CD14-positive monocyte (primary cell): ENCODE data around the gene ARSH. TPM values are rescaled to one million over a fixed set of nuclear protein-coding genes. Genes with fewer than 3 reads are reported as not detected.

Experiments
- DNase-seq, 3 donors: peaks; one replicate each; pipeline ENCODE4 v3.0.0-alpha.2; 2011 to 2022
- H2AFZ ChIP-seq: 2 replicates; pipeline ENCODE4 v1.6.0; 2012; ENCODE audit warnings: mild to moderate bottlenecking, low read depth, low read length, inconsistent platforms; ENCODE audit not compliant: insufficient read depth, poor library complexity, severe bottlenecking
- H3K27ac ChIP-seq, 2 donors: 1 replicate in 1 of 2; 2 replicates in 1 of 2; pipeline ENCODE4 v1.5.1; 2012 to 2013; ENCODE audit warnings: low read length in 2 of 2, control low read depth in 1 of 2, inconsistent platforms in 1 of 2, low read depth in 1 of 2, mild to moderate bottlenecking in 1 of 2
- H3K27me3 ChIP-seq, 2 donors: one replicate each; pipeline versions ENCODE4 v1.6.0 to v1.6.1; 2011 to 2013; ENCODE audit warnings: low read length in 2 of 2; ENCODE audit not compliant: control insufficient read depth in 2 of 2, insufficient read depth in 2 of 2
- H3K36me3 ChIP-seq, 2 donors: replicated peaks in 1 of 2; 1 replicate in 1 of 2; 2 replicates in 1 of 2; pipeline versions ENCODE4 v1.5.1 to v1.6.1; 2012 to 2013; ENCODE audit warnings: low read length in 2 of 2, control low read depth in 1 of 2, inconsistent platforms in 1 of 2, mild to moderate bottlenecking in 1 of 2; ENCODE audit not compliant: insufficient read depth in 2 of 2, control insufficient read depth in 1 of 2
- H3K4me1 ChIP-seq, 2 donors: 1 replicate in 1 of 2; 2 replicates in 1 of 2; pipeline versions ENCODE4 v1.5.1 to v1.6.1; 2012 to 2013; ENCODE audit warnings: low read length in 2 of 2, control low read depth in 1 of 2, inconsistent platforms in 1 of 2, mild to moderate bottlenecking in 1 of 2, moderate library complexity in 1 of 2; ENCODE audit not compliant: insufficient read depth in 2 of 2, control insufficient read depth in 1 of 2
- H3K4me2 ChIP-seq: replicated peaks from 2 replicates; pipeline ENCODE3; 2012; ENCODE audit warnings: low read length, moderate library complexity, mild to moderate bottlenecking; ENCODE audit not compliant: poor library complexity, severe bottlenecking; ENCODE audit errors: extremely low read depth
- H3K4me3 ChIP-seq, 3 experiments: fragments of 200-600 bp in 1 of 3; sonication (generic) in 1 of 3; replicated peaks in 1 of 3; 1 replicate in 2 of 3; 2 replicates in 1 of 3; pipeline ENCODE4 v1.5.1; 2011 to 2013; ENCODE audit warnings: low read length in 3 of 3, mild to moderate bottlenecking in 3 of 3, control low read depth in 2 of 3, low read depth in 2 of 3, inconsistent platforms in 1 of 3, moderate library complexity in 1 of 3
- H3K79me2 ChIP-seq: 2 replicates; pipeline ENCODE4 v1.6.0; 2012; ENCODE audit warnings: mild to moderate bottlenecking, control low read depth, inconsistent platforms, low read length, moderate library complexity; ENCODE audit not compliant: insufficient read depth
- H3K9ac ChIP-seq: 2 replicates; pipeline ENCODE4 v1.6.0; 2017; ENCODE audit warnings: low read length, mild to moderate bottlenecking; ENCODE audit not compliant: insufficient read depth, poor library complexity, severe bottlenecking
- H3K9me3 ChIP-seq, 2 donors: replicated peaks in 1 of 2; 1 replicate in 1 of 2; 2 replicates in 1 of 2; pipeline versions ENCODE4 v1.5.1 to v1.6.1; 2012 to 2013; ENCODE audit warnings: low read length in 2 of 2, control low read depth in 1 of 2; ENCODE audit not compliant: control insufficient read depth in 1 of 2, insufficient read depth in 1 of 2
- H4K20me1 ChIP-seq: 2 replicates; pipeline ENCODE4 v1.6.0; 2012; ENCODE audit warnings: mild to moderate bottlenecking, low read length, control low read depth, moderate library complexity; ENCODE audit not compliant: insufficient read depth
- H3K27ac Mint-ChIP-seq, 7 donors: one replicate each; pipeline ENCODE4 v1.8.0; 2020; ENCODE audit warnings: mild to moderate bottlenecking in 7 of 7, mixed read lengths in 7 of 7, moderate library complexity in 6 of 7, inconsistent platforms in 2 of 7
- H3K27me3 Mint-ChIP-seq, 3 donors: one replicate each; pipeline ENCODE4 v1.8.0; 2021 to 2022; ENCODE audit warnings: low read depth in 3 of 3, mild to moderate bottlenecking in 3 of 3, mixed read lengths in 3 of 3, moderate library complexity in 3 of 3, inconsistent platforms in 1 of 3
- H3K36me3 Mint-ChIP-seq, 2 donors: one replicate each; pipeline ENCODE4 v1.8.0; 2020; ENCODE audit warnings: mixed read lengths in 2 of 2, inconsistent platforms in 1 of 2, mild to moderate bottlenecking in 1 of 2
- H3K4me1 Mint-ChIP-seq: one replicate; pipeline ENCODE4 v1.8.0; 2020; ENCODE audit warnings: mild to moderate bottlenecking, mixed read lengths
- H3K4me3 Mint-ChIP-seq, 2 donors: one replicate each; pipeline ENCODE4 v1.8.0; 2020; ENCODE audit warnings: mild to moderate bottlenecking in 2 of 2, mixed read lengths in 2 of 2, moderate library complexity in 1 of 2
- H3K9me3 Mint-ChIP-seq, 7 donors: one replicate each; pipeline ENCODE4 v1.8.0; 2020 to 2022; ENCODE audit warnings: mixed read lengths in 7 of 7, mild to moderate bottlenecking in 6 of 7, moderate library complexity in 6 of 7, inconsistent platforms in 2 of 7
- CTCF ChIP-seq: fragments of 200-600 bp; IDR thresholded peaks from one replicate; pipeline ENCODE4 v1.8.0; 2022; ENCODE audit warnings: antibody characterized with exemption, mild to moderate bottlenecking
- WGBS: methylation state at CpG from one replicate; pipeline ENCODE4 v1.1.5; 2013; ENCODE audit warnings: missing lambda C conversion rate; ENCODE audit not compliant: insufficient coverage; 5-methylcytosine and 5-hydroxymethylcytosine counted together
- intact Hi-C, 2 donors: fragments of 100-400 bp; cut with micrococcal nuclease; formaldehyde crosslinking; loops; one replicate each; pipeline versions ENCODE4 v1.15.0 to v1.15.1; 2023
- polyA plus RNA-seq, 3 donors: library from polyadenylated mRNA; depleted of rRNA in 1 of 3; unstranded in 2 of 3; stranded (reverse) in 1 of 3; fragments of 300-500 nt in 2 of 3; fragments of >200 nt in 1 of 3; fragmentation: Illumina TruSeq in 2 of 3; gene quantifications; 1 replicate in 2 of 3; 2 replicates in 1 of 3; pipeline ENCODE4 v1.2.3, GENCODE V29; 2012 to 2021

ARSH gene
- polyA plus RNA-seq, 3 donors = not detected

GRCh38 chrX:2984342-2984741 lies 22.0 kb upstream of the ARSH start:
- WGBS = no CpG with 5 or more reads among the region's 4 CpGs
- Histone ChIP-seq H3K4me3 (no peak overlapping the region), H3K27me3 (no peaks in the 10 kb centered on the region), H2AFZ (no peak overlapping the region), H3K4me1 (no peaks in the 10 kb centered on the region), H3K36me3 (no peaks in the 10 kb centered on the region), H3K9ac (no peak overlapping the region), H3K27ac (no peak overlapping the region), H3K4me2 (no peak overlapping the region), H3K79me2 (no peaks in the 10 kb centered on the region), H4K20me1 (no peaks in the 10 kb centered on the region), H3K9me3 (peaks cover 4% of the 10 kb centered on the region in 2 donors)
- H3K27ac Mint-ChIP-seq = no peak overlapping the region
- H3K27me3 Mint-ChIP-seq = peaks cover 0 to 16% (median 3%) of the 10 kb centered on the region in 3 donors
- no peak for DNase-seq
- no peaks in the 10 kb centered on the region for H3K36me3 Mint-ChIP-seq
- peaks cover 1 to 14% (median 5%) of the 10 kb centered on the region in 7 donors for H3K9me3 Mint-ChIP-seq
- intact Hi-C loops = no loop called here
- TF ChIP-seq CTCF = no peak
- no peaks in the 10 kb centered on the region for H3K4me1 Mint-ChIP-seq
- no peak overlapping the region for H3K4me3 Mint-ChIP-seq

- no peak overlapping the region for H3K9ac ChIP-seq
- H2AFZ ChIP-seq = no peak overlapping the region
- H3K27me3 ChIP-seq = no peaks in the 10 kb centered on the region
- no peaks in the 10 kb centered on the region for H3K4me1 Mint-ChIP-seq
- H4K20me1 ChIP-seq = no peaks in the 10 kb centered on the region
- peaks cover 3 to 18% (median 3%) of the 10 kb centered on the region in 3 donors for H3K27me3 Mint-ChIP-seq
- H3K4me1 ChIP-seq = no peaks in the 10 kb centered on the region
- H3K79me2 ChIP-seq = no peaks in the 10 kb centered on the region
- no peak overlapping the region for H3K4me3 Mint-ChIP-seq
- H3K27ac Mint-ChIP-seq = no peak overlapping the region
- no peak overlapping the region for H3K4me3 ChIP-seq
- peaks cover 0 to 3% (median 0%) of the 10 kb centered on the region in 7 donors for H3K9me3 Mint-ChIP-seq
- H3K36me3 ChIP-seq = no peaks in the 10 kb centered on the region
- no peak overlapping the region for H3K4me2 ChIP-seq
- WGBS = no CpG with 5 or more reads among the region's 2 CpGs
- TF ChIP-seq CTCF = no peak
- no peak overlapping the region for H3K27ac ChIP-seq
- no peak for DNase-seq
- H3K36me3 Mint-ChIP-seq = no peaks in the 10 kb centered on the region
- no peaks in the 10 kb centered on the region for H3K9me3 ChIP-seq
- intact Hi-C loops = no loop called here
These were observed 16.8 kb upstream of the ARSH start for GRCh38 chrX:2989565-2989964.
